ENCODE measurements around the gene PI4KA.

PI4KA gene

DNA sequence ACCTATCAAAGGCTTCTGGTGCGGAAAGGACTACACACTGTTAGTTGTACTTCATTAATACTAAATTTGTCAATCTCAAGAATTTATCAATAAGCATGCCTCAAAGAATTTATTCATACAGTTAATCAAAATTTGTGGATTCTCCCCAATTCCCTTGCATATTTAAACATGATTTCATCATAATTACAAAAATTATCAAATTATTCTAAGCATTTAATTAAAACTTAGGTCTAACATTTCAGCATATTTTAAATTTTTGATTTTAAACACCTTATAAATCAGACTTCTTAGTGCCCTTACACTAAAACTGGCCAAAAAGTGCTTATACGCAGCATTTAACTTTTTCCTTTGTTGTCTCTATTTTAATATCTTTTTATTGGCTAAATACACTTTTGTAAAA lies 98.5 kb downstream of the PI4KA start:
- TF ChIP-seq, protein P1, sequence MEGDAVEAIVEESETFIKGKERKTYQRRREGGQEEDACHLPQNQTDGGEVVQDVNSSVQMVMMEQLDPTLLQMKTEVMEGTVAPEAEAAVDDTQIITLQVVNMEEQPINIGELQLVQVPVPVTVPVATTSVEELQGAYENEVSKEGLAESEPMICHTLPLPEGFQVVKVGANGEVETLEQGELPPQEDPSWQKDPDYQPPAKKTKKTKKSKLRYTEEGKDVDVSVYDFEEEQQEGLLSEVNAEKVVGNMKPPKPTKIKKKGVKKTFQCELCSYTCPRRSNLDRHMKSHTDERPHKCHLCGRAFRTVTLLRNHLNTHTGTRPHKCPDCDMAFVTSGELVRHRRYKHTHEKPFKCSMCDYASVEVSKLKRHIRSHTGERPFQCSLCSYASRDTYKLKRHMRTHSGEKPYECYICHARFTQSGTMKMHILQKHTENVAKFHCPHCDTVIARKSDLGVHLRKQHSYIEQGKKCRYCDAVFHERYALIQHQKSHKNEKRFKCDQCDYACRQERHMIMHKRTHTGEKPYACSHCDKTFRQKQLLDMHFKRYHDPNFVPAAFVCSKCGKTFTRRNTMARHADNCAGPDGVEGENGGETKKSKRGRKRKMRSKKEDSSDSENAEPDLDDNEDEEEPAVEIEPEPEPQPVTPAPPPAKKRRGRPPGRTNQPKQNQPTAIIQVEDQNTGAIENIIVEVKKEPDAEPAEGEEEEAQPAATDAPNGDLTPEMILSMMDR (IDR thresholded peaks at IDR 0.05; ENCODE audit: low read depth, low read length, missing control alignments), result no peak
- Histone ChIP-seq H3K27ac (no peak overlapping the region), H3K4me3 (ENCODE audit: low read depth, low read length) (no peak overlapping the region), H3K36me3 (replicated peaks) (peaks cover 28% of the 10 kb centered on the region), H3K27me3 (replicated peaks) (no peaks in the 10 kb centered on the region)
- DNase-seq, result no peak
- in situ Hi-C loops (cut with HindIII; ENCODE audit: low pct_ligation_motif_present, low sequenced_read_pairs), result no loop called here

GRCh38 chr22:20758688-20759087 lies 99.9 kb downstream of the PI4KA start:
- H3K27me3 ChIP-seq (replicated peaks), result no peaks in the 10 kb centered on the region
- TF ChIP-seq, protein P1 (IDR thresholded peaks at IDR 0.05; ENCODE audit: low read depth, low read length, missing control alignments), result peak; percentile 45
- in situ Hi-C loops (cut with HindIII; ENCODE audit: low pct_ligation_motif_present, low sequenced_read_pairs), result no loop called here

GRCh38 chr22:20756846-20757245 lies 101.8 kb downstream of the PI4KA start:
- TF ChIP-seq, protein P1 (IDR thresholded peaks at IDR 0.05; ENCODE audit: low read depth, low read length, missing control alignments), result no peak
- no peak overlapping the region for H3K4me3 ChIP-seq (ENCODE audit: low read depth, low read length)
- H3K36me3 ChIP-seq (replicated peaks), result peaks cover 18% of the 10 kb centered on the region
- DNase-seq, result no peak
- H3K27ac ChIP-seq, result no peak overlapping the region
- no peaks in the 10 kb centered on the region for H3K27me3 ChIP-seq (replicated peaks)
- in situ Hi-C loops (cut with HindIII; ENCODE audit: low pct_ligation_motif_present, low sequenced_read_pairs), result no loop called here

More at GRCh38 chr22:20758688-20759087, 99.9 kb downstream of the PI4KA start:
- H3K27ac ChIP-seq, result no peak overlapping the region
- no peak for DNase-seq
- peaks cover 14% of the 10 kb centered on the region for H3K36me3 ChIP-seq (replicated peaks)
- H3K4me3 ChIP-seq (ENCODE audit: low read depth, low read length), result no peak overlapping the region

DNA sequence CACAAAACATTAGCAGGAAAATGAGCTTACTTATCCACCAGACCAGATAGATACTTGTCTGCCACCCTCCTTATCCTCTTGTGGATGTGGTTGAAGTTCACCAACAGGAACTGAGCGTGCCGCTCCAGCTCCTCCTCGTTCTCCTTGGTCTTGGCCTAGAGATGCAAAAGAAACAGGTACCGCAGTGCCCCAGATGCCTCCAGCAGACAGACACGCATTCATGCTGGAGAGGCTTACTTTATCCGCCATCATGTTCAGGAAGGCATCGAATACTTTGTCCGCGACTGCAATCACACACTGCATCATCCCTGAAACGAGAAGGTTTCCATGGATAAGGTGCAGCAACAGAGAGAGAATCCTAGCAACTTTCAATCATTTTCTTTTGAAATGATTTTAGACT lies 105.7 kb downstream of the PI4KA start:
- H3K4me3 ChIP-seq (ENCODE audit: low read depth, low read length), result no peak overlapping the region
- H3K27me3 ChIP-seq (replicated peaks), result no peaks in the 10 kb centered on the region
- no peak for DNase-seq
- in situ Hi-C loops (cut with HindIII; ENCODE audit: low pct_ligation_motif_present, low sequenced_read_pairs), result no loop called here
- no peak overlapping the region for H3K27ac ChIP-seq
- TF ChIP-seq, protein P1 (IDR thresholded peaks at IDR 0.05; ENCODE audit: low read depth, low read length, missing control alignments), result no peak
- peaks cover 17% of the 10 kb centered on the region for H3K36me3 ChIP-seq (replicated peaks)

DNA sequence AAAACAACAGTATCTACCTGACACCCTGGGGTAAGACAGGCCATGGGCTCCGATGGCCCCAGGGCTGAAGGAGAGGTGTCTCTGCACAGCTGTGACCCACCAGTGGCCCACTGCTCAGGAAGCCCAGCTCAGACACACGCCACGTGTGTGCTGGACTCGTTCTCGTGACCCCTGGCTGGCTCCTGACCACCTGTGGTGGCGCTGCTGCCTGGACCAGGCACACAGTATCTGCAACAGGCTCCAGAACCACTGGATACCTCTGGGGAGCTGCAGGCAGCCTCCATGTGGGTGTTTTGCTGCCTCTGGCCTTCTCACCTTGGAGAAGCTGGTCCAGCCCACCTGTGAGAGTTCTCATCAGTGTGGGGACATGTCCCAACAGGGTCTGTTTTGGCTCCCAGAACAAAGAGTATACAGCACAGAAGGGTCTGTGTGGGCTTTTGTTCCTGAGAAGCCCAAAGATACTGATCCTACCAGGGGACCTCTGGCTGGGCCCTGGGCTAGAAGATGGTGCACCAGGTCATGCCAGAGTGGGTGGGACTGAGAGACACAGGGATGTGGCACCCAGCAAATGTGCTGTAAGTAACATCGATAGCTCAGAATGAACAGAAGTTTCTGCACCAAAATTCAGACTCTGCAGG lies 106.4 kb downstream of the PI4KA start:
- Histone ChIP-seq H3K4me3 (ENCODE audit: low read depth, low read length) (no peak overlapping the region), H3K27ac (no peak overlapping the region), H3K36me3 (replicated peaks) (peaks cover 19% of the 10 kb centered on the region), H3K27me3 (replicated peaks) (no peaks in the 10 kb centered on the region)
- in situ Hi-C loops (cut with HindIII; ENCODE audit: low pct_ligation_motif_present, low sequenced_read_pairs), result no loop called here
- TF ChIP-seq, protein P1 (IDR thresholded peaks at IDR 0.05; ENCODE audit: low read depth, low read length, missing control alignments), result no peak
- no peak for DNase-seq
